Mesothelial cell of epicardium (in vitro differentiated cells): ENCODE data around the gene CHST12. TPM values are rescaled to one million over a fixed set of nuclear protein-coding genes. Genes with fewer than 3 reads are reported as not detected.

Experiments used
- DNase-seq, 2 experiments: peaks; one replicate each; pipeline ENCODE4 v3.0.0; 2021; ENCODE audit warnings: low spot score in 2 of 2; ENCODE audit not compliant: unreplicated experiment in 2 of 2
- H3K27ac Mint-ChIP-seq: 2 replicates; pipeline ENCODE4 v1.8.0; 2021; ENCODE audit warnings: mixed read lengths
- H3K27me3 Mint-ChIP-seq: 2 replicates; pipeline ENCODE4 v1.8.0; 2021; ENCODE audit warnings: low read depth, mixed read lengths
- H3K36me3 Mint-ChIP-seq: 2 replicates; pipeline ENCODE4 v1.8.0; 2021; ENCODE audit warnings: mixed read lengths
- H3K4me1 Mint-ChIP-seq: 2 replicates; pipeline ENCODE4 v1.8.0; 2021; ENCODE audit warnings: mixed read lengths
- H3K4me3 Mint-ChIP-seq: 2 replicates; pipeline ENCODE4 v1.8.0; 2021; ENCODE audit warnings: mild to moderate bottlenecking, moderate library complexity, mixed read lengths
- H3K9me3 Mint-ChIP-seq: 2 replicates; pipeline ENCODE4 v1.8.0; 2021; ENCODE audit warnings: mixed read lengths
- total RNA-seq: library from RNA; stranded (reverse); gene quantifications from 3 replicates; pipeline ENCODE4 v1.2.1, GENCODE V29; 2021
- TF ChIP-seq, protein P1 (sequence below): fragments of 200-600 bp; sonication (generic); IDR thresholded peaks from one replicate; pipeline ENCODE4 v1.5.0; 2021; ENCODE audit warnings: antibody characterized with exemption; ENCODE audit not compliant: unreplicated experiment

Gene CHST12
- total RNA-seq, 1 donor from 2014 or later, result 20.4 TPM

DNA sequence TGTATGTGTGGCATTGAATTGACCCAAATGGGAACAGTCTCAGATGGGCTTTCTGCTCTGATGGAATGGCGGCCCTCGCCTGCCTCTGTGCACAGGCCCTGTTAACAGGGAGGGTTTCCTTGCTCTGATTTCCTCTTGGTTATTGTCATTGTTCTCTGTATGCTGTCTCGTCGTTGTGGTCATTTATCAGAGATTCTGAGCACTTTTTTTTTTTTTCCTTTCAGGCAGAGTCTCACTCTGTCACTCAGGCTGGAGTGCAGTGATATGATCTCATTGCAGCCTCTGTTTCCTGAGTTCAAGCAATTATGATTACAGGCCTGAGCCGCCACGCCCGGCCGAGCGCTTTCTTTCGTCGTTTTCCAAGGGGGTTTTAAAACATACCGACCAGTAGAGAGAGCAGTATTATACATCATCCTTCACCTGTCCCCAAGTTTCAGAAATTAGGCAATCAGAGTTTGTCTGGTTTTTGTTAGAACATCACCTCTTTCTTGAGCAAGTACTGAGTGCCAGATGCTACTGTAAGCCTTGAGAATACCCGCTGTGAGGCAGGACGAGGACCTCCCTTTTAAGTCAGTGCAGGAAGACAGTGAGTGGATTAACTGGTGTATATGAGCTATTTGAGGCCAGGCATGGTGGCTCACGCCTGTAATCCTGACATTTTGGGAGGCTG lies 6.5 kb downstream of the CHST12 start:
- Mint-ChIP-seq H3K36me3 (no peaks in the 10 kb centered on the region), H3K4me3 (no peak overlapping the region), H3K4me1 (peaks cover 56% of the 10 kb centered on the region), H3K9me3 (no peaks in the 10 kb centered on the region), H3K27ac (peak overlapping the region; percentile 74), H3K27me3 (no peaks in the 10 kb centered on the region)
- TF ChIP-seq, protein P1, sequence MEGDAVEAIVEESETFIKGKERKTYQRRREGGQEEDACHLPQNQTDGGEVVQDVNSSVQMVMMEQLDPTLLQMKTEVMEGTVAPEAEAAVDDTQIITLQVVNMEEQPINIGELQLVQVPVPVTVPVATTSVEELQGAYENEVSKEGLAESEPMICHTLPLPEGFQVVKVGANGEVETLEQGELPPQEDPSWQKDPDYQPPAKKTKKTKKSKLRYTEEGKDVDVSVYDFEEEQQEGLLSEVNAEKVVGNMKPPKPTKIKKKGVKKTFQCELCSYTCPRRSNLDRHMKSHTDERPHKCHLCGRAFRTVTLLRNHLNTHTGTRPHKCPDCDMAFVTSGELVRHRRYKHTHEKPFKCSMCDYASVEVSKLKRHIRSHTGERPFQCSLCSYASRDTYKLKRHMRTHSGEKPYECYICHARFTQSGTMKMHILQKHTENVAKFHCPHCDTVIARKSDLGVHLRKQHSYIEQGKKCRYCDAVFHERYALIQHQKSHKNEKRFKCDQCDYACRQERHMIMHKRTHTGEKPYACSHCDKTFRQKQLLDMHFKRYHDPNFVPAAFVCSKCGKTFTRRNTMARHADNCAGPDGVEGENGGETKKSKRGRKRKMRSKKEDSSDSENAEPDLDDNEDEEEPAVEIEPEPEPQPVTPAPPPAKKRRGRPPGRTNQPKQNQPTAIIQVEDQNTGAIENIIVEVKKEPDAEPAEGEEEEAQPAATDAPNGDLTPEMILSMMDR, result no peak
- no peak for DNase-seq

DNA sequence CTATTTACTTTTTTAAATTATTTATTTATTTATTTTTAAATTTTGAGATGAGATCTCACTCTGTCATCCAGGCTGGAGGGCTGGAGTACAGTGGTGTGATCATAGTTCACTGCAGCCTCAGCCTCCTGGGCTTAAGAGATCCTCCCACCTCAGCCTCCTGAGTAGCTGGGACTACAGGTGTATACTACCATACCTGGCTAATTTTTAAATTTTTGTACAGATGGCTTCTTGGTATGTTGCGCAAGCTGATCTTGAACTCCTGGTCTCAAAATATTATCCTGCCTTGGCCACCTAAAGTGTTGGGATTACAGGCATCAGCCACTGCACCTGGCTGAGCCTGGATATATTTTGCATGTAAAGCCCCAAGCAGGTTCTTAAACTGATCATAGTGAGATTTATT lies 7.6 kb downstream of the CHST12 start:
- peaks cover 44% of the 10 kb centered on the region for H3K4me1 Mint-ChIP-seq
- no peak overlapping the region for H3K4me3 Mint-ChIP-seq

DNA sequence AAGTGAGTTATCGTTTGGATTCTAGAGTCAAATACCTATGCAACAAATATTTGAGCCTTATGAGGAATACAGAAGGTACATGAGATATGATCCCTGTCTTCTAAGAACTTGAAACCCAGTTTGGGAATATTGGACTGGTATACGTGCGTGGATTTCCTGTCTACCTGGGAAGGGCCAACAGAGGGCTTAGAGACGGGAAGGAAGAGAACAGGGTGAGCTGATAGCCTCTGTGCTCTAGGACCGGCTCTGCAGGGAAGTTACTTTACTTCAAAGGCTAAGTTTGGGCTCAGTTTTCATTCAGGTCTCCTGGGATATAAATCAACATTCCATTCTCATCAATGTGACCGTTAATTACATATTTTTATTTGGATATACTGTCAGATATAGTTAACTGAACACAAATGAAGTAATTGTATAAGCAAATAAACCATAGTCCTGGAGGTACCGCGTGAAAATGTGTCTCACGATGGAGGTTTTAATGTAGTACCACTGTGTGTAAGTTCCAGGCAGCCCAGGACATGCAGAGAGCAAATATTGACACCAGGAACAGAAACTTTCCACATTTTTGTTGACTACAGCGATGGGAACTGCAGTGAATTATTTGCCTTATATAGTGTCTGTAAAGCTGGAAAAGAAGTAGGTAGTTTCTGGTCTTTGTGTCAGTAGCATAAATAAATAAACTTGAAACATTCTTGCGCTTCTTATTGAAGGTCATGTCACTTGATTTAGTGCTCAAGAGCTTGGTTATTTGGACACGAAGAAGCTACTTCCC lies 8.6 kb downstream of the CHST12 start:
- DNase-seq, result no peak
- H3K27ac Mint-ChIP-seq, result peak overlapping the region; percentile 85
- no peaks in the 10 kb centered on the region for H3K36me3 Mint-ChIP-seq
- TF ChIP-seq, protein P1, result no peak
- H3K9me3 Mint-ChIP-seq, result no peaks in the 10 kb centered on the region
- H3K4me3 Mint-ChIP-seq, result no peak overlapping the region
- H3K4me1 Mint-ChIP-seq, result peaks cover 43% of the 10 kb centered on the region
- no peaks in the 10 kb centered on the region for H3K27me3 Mint-ChIP-seq

More for the DNA sequence above, 7.6 kb downstream of the CHST12 start:
- no peak overlapping the region for H3K27ac Mint-ChIP-seq
- H3K27me3 Mint-ChIP-seq, result no peaks in the 10 kb centered on the region
- no peak for DNase-seq
- H3K9me3 Mint-ChIP-seq, result no peaks in the 10 kb centered on the region
- TF ChIP-seq, protein P1, result no peak
- H3K36me3 Mint-ChIP-seq, result no peaks in the 10 kb centered on the region

DNA sequence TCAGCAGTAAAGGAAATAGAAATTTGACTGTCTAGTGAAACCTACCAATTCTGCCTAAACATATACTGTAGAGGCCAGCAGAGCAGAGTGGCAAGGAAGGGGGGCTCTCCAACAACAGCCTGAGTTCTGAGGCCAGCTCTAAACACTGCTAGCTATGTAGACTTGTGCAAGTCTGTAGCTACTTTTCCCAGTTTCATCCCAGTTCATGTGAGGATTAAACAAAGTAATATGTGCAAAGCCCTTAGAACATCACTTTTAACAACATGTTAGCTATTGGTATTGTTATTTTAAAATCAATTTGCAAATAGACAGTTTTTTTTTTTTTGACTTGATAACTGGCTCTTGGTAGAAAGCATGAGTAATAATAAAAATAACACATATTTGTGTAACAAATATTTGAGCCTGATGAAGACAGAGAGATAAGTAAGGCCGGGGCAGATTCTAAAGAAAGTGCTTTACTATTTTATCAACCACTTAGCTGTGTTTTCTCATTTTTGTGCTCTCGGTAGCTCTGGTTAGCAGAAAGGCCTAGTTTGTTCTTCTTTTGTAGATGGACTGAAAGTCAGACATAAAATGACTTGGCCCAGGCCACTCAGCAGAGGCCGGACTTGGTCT lies 9.3 kb downstream of the CHST12 start:
- H3K36me3 Mint-ChIP-seq, result no peaks in the 10 kb centered on the region
- no peaks in the 10 kb centered on the region for H3K27me3 Mint-ChIP-seq
- peak overlapping the region; percentile 85 for H3K27ac Mint-ChIP-seq

DNA sequence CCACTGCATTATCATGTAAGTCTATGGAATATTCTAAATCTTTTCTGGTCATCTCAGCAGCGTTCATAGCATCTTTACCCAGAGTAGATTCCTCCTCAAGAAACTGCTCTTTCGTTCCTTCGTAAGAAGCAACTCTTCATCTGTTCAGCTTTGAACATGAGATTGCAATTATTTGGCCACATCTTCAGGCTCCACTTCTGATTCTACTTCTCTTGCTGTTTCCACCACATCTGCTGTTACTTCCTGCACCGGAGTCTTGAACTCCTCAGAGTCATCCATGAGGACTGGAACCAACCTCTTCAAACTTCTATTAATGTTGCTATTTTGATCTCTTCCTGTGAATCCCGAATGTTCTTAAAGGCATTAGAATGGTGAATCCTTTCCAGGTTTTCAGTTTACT lies 12.7 kb downstream of the CHST12 start:
- H3K4me1 Mint-ChIP-seq, result peaks cover 19% of the 10 kb centered on the region

More for the DNA sequence above, 9.3 kb downstream of the CHST12 start:
- Mint-ChIP-seq H3K4me3 (no peak overlapping the region), H3K9me3 (no peaks in the 10 kb centered on the region), H3K4me1 (peaks cover 43% of the 10 kb centered on the region)
- TF ChIP-seq, protein P1, result no peak
- DNase-seq, result no peak

More for the DNA sequence above, 12.7 kb downstream of the CHST12 start:
- Mint-ChIP-seq H3K9me3 (no peaks in the 10 kb centered on the region), H3K27ac (no peak overlapping the region), H3K36me3 (peaks cover 2% of the 10 kb centered on the region), H3K27me3 (no peaks in the 10 kb centered on the region), H3K4me3 (no peak overlapping the region)
- TF ChIP-seq, protein P1, result no peak
- DNase-seq, result no peak
